HL-60 (cell line): ENCODE data around the gene MTM1.

Experiments used
- CTCF ChIP-seq: IDR thresholded peaks from one replicate; pipeline ENCODE4 v1.5.1; 2011; ENCODE audit warnings: low read length, control low read depth, inconsistent platforms; ENCODE audit not compliant: insufficient read depth
- POLR2AphosphoS5 ChIP-seq: IDR thresholded peaks from 2 replicates; pipeline ENCODE4 v1.6.1; 2012; ENCODE audit warnings: low read depth

GRCh38 chrX:150694738-150695410, 126.5 kb downstream of the MTM1 start:
- TF ChIP-seq POLR2AphosphoS5 (no peak), CTCF (no peak)
